Left ventricle myocardium inferior (tissue), 1 donor: ENCODE measurements around the gene FGFR3. TPM values are rescaled to one million over a fixed set of nuclear protein-coding genes. Genes with fewer than 3 reads are reported as not detected.
A peak's percentile ranks its signal among the peaks of the same experiment; 100 is the strongest.
"Not testable (repeated sequence)": the region's sequence is repeated elsewhere in the genome, so short reads cannot be mapped to it uniquely, and the experiment has no call there.

Experiments used
- DNase-seq: peaks from one replicate; pipeline ENCODE4 v3.0.0-alpha.2; 2020
- H3K27ac ChIP-seq: fragments of 200-600 bp; replicated peaks from 2 replicates; pipeline ENCODE4 v1.8.0; 2021
- H3K27me3 ChIP-seq: fragments of 200-600 bp; 2 replicates; pipeline ENCODE4 v1.8.0; 2021; ENCODE audit warnings: low read depth
- H3K36me3 ChIP-seq: fragments of 200-600 bp; 2 replicates; pipeline ENCODE4 v1.8.0; 2021
- H3K4me1 ChIP-seq: fragments of 200-600 bp; 2 replicates; pipeline ENCODE4 v1.8.0; 2021
- H3K4me3 ChIP-seq: fragments of 200-600 bp; 2 replicates; pipeline ENCODE4 v1.8.0; 2021; ENCODE audit warnings: mild to moderate bottlenecking, moderate library complexity
- H3K9me3 ChIP-seq: fragments of 200-600 bp; replicated peaks from 2 replicates; pipeline ENCODE4 v1.8.0; 2021
- CTCF ChIP-seq: fragments of 200-600 bp; IDR thresholded peaks from 2 replicates; pipeline ENCODE4 v1.8.0; 2021; ENCODE audit warnings: antibody characterized with exemption, mild to moderate bottlenecking, borderline replicate concordance
- intact Hi-C: fragments of 100-400 bp; cut with micrococcal nuclease; formaldehyde crosslinking; loops from one replicate; pipeline ENCODE4 v1.11.0; 2022
- total RNA-seq: library from RNA; stranded (reverse); fragmentation: NEBNext Ultra II Directional; extraction: Animal tissue kit (Norgen Biotek cat#: 25700); gene quantifications from one replicate; pipeline ENCODE4 v1.2.1, GENCODE V29; 2021
- donor health status: DM: no; HTN: yes; CAD: no; lungs with severe emphysema.

Gene FGFR3
- total RNA-seq, 1 donor from 2014 or later: 3.5 TPM

GRCh38 chr4:1842993-1843448 lies 49.9 kb downstream of the FGFR3 start:
- Histone ChIP-seq H3K27ac (peak overlapping the region; percentile 79), H3K9me3 (no peaks in the 10 kb centered on the region), H3K27me3 (no peaks in the 10 kb centered on the region), H3K4me1 (peaks cover 30% of the 10 kb centered on the region), H3K36me3 (peaks cover 71% of the 10 kb centered on the region), H3K4me3 (no peak overlapping the region)
- TF ChIP-seq CTCF: no peak
- intact Hi-C loops: no loop called here
- DNase-seq: peak; percentile 39

GRCh38 chr4:1843852-1844251 lies 50.8 kb downstream of the FGFR3 start:
- Histone ChIP-seq H3K4me1 (peaks cover 30% of the 10 kb centered on the region), H3K36me3 (peaks cover 67% of the 10 kb centered on the region), H3K27me3 (no peaks in the 10 kb centered on the region), H3K27ac (peak overlapping the region; percentile 79), H3K9me3 (no peaks in the 10 kb centered on the region), H3K4me3 (no peak overlapping the region)
- intact Hi-C loops: no loop called here
- no peak for TF ChIP-seq CTCF
- DNase-seq: peak; percentile 69

GRCh38 chr4:1844618-1845017 lies 51.5 kb downstream of the FGFR3 start:
- intact Hi-C loops, DNase-seq, H3K9me3 ChIP-seq, H3K27me3 ChIP-seq, H3K4me3 ChIP-seq: not testable (repeated sequence)
- peak overlapping the region; percentile 79 for H3K27ac ChIP-seq
- H3K4me1 ChIP-seq: peaks cover 30% of the 10 kb centered on the region
- H3K36me3 ChIP-seq: peaks cover 62% of the 10 kb centered on the region

- H3K36me3 ChIP-seq: peaks cover 43% of the 10 kb centered on the region
Observed at GRCh38 chr4:1846580-1846979, 53.5 kb downstream of the FGFR3 start.

GRCh38 chr4:1850276-1850675 lies 57.2 kb downstream of the FGFR3 start:
- Histone ChIP-seq H3K27ac (peak overlapping the region; percentile 73), H3K9me3 (no peaks in the 10 kb centered on the region), H3K4me1 (peaks cover 55% of the 10 kb centered on the region), H3K36me3 (peaks cover 27% of the 10 kb centered on the region), H3K27me3 (no peaks in the 10 kb centered on the region), H3K4me3 (no peak overlapping the region)
- no peak for DNase-seq
- TF ChIP-seq CTCF: no peak
- intact Hi-C loops: no loop called here

More at GRCh38 chr4:1846580-1846979, 53.5 kb downstream of the FGFR3 start:
- Histone ChIP-seq H3K27me3 (no peaks in the 10 kb centered on the region), H3K9me3 (no peaks in the 10 kb centered on the region), H3K4me3 (no peak overlapping the region), H3K4me1 (peaks cover 49% of the 10 kb centered on the region), H3K27ac (no peak overlapping the region)
- no peak for TF ChIP-seq CTCF
- intact Hi-C loops: no loop called here
- DNase-seq: no peak

- DNase-seq: no peak
- Histone ChIP-seq H3K9me3 (no peaks in the 10 kb centered on the region), H3K4me3 (peak overlapping the region; percentile 34), H3K27ac (peak overlapping the region; percentile 73), H3K36me3 (peaks cover 20% of the 10 kb centered on the region), H3K27me3 (no peaks in the 10 kb centered on the region), H3K4me1 (peaks cover 62% of the 10 kb centered on the region)
- intact Hi-C loops: no loop called here
- TF ChIP-seq CTCF: peak; percentile 23
Observed at GRCh38 chr4:1851160-1851559, 58.1 kb downstream of the FGFR3 start.
